Measurements from ENCODE around the gene GDF15.
A peak's percentile ranks its signal among the peaks of the same experiment; 100 is the strongest.
"Not testable (repeated sequence)": the region's sequence is repeated elsewhere in the genome, so short reads cannot be mapped to it uniquely, and the experiment has no call there.

The GDF15 gene, protein sequence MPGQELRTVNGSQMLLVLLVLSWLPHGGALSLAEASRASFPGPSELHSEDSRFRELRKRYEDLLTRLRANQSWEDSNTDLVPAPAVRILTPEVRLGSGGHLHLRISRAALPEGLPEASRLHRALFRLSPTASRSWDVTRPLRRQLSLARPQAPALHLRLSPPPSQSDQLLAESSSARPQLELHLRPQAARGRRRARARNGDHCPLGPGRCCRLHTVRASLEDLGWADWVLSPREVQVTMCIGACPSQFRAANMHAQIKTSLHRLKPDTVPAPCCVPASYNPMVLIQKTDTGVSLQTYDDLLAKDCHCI

GRCh38 chr19:18385675-18386542 is at the start of gene GDF15:
Gene GDF15, plus strand, starts transcription at chr19:18386158. Its CDS starts 32 bp downstream, at chr19:18386190.
- DNase-seq: peak; percentile 81

DNA sequence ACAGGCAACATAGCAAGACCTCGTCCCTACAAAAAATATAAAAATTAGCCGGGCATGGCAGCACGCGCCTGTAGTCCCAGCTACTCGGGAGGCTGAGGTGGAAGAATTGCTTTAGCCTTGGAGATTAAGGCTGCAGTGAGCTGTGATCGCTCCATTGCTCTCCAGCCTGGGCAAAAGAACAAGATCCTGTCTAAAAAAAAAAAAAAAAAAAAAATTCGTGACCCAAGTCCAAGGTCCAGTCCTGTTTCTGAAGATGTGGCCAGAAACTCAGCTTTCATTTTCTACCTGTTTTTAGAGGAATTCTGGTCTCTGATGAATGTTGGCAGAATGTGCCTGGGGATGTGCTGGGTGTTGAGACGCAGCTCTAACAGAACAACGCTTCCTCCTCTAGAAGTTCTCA is 47.4 kb upstream of the GDF15 start:
- DNase-seq: no peak

DNA sequence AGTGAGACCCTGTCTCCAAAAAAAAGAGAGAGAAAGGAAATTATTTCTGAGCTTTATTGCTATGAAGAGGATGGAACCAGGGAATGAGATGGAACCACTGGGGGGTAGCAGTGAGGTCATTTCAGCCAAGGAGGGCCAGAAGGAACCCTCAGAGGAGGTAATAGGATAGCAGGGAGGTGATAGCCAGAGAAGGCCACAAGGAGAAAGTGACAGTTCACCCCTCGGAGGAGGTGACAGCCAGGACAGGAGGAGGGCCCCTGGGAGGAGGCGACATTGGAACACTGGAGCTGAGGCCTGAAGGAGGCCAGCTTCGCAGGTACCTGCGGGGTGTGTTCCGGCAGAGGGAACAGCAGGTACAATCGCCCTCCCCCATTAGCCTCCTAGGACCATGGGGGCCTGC is 46.2 kb upstream of the GDF15 start:
- DNase-seq: peak; percentile 77

DNA sequence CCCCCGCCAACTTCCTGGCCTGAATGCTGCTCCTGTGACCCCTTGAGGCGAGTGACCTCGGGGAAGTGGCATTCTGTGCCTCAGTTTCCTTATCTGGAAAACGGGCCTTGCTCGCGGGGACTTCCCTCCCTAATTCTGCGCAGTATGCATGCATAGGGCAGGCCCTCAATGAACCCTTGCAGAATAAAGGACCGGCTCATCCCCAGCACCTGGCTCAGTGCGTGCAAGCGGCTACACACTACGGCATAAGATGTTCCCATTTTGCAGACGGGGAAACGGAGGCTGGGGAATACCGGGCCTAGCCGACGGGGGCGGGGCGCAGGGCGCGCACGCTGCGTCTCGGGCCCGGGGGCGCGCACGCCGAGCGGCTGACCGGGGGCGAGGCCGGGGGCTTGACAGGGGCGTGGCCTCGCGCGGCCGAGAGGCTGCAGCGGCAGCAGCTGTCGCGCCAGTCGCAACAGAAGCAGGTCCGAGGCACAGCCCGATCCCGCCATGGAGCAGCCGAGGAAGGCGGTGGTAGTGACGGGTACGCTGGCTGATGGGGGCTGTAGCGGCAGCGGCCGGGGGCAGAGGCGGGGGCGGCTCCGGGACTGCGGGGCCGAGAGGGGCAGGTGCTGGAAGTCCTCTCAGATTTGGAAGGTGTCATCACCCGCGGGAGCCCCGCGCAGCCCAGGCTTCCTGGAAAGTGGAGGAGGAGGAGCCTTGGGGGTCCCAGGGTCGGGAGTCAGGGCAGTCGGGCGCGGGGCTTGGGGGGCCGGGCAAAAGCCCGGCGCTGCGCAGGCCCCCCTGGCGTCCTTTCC is 45.6 kb upstream of the GDF15 start, which contains the start of gene PGPEP1:
Gene PGPEP1, plus strand, starts transcription at position 409 of the 800 bp plus-strand sequence. Its CDS starts 84 bp downstream, at position 493.
- DNase-seq: peak; percentile 70

- DNase-seq: peak; percentile 73
Measured at GRCh38 chr19:18340990-18341868, 44.7 kb upstream of the GDF15 start.

DNA sequence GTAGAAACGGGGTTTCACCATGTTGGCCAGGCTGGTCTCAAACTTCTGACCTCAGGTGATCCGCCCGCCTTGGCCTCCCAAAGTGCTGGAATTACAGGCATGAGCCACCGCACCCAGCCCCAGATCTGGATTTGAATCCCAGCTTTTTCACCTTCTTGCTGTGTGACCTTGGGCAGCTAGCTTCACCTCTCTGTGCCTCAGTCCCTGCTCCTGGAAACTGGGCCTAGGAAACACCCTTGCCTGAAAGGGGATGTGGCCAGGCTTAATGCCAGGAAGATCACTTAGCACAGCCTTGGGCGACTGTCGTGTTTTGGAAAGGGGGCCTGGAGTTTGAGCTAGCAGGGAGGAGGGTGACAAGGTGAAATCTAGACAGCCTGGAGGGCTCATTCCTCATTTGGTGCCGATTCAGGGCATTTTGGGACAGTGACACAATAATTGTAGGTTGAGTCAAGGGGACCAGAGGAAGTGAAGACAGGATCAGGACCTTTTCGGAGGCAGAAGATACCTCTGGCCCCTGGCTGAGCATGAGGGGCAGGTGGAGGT is 43.8 kb upstream of the GDF15 start:
- DNase-seq: no peak

DNA sequence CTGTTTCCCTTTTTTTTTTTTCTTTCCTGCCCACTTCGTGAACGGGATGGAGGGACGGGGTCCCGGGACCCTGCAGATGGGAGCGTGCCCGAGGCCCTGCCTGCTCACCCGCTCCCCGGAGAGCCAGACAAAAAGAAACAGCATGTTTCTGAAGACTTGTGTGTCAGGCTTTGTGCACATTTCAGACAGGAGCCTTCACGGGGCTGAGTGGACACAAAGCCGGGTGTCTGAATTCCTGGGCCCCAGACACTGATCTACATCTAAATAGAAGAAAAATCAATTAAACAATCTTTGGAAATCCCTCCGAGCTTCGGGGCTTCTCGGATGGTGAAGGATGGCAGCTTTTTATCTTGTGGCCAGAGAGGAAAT is 41.4 kb upstream of the GDF15 start:
- no peak for DNase-seq

DNA sequence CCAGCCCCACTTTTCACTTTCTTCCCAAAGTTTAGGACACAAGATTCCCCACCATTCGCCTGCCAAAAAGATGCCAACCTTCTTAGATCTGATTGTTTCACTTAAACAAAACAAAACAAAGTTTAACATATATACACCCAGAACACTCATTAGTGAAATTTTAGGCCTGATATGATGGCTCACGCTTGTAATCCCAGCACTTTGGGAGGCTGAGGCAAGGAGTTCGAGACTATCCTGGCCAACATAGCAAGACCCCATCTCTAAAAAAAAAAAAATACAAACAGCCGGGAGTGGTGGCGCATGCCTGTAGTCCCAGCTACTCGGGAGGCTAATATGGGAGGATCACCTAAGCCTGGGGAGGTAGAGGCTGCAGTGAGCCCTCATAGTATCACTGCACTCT is 40.7 kb upstream of the GDF15 start:
- DNase-seq: no peak

- DNase-seq: no peak
Measured at GRCh38 chr19:18346091-18346490, 39.9 kb upstream of the GDF15 start.

DNA sequence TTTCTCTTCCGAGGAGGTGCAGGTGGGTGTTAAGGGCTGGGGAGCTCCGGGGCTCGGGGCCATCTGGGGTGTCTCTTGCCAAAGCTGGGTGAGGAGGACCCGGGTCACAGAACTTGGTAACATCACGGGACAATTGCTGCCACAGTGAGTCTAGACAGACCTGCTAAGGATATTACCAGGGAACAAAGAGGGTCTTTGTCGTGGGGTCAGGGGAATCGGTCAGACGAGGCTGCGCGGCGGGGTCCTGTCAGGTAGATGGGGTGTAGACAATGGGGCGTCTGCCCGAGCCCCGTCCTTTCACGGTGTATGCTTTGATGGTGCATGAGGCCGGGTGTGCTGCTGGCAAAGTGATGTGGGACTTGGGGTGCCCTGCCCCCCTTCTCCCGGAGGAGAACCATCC is 37.8 kb upstream of the GDF15 start:
- no peak for DNase-seq

DNA sequence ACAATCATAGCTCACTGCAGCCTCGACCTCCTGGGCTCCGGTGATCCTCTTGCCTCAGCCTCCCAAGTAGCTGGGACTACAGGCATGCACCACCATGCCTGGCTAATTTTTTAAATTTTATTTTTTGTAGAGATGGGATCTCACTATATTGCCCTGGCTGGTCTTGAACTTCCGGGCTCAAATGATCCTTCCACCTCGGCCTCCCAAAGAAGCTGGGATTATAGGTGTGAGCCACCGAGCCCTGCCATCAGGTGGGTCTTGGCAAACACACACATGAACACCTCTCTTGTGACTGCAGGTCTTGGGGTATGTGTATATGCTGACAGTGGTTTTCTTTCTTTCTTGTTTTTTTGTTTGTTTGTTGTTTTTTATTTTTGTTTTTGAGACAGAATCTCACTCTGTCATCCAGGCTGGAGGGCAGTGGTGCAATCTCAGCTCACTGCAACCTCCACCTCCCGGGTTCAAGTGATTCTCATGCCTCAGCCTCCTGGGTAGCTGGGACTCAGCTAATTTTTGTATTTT is 37.1 kb upstream of the GDF15 start:
- not testable (repeated sequence) for DNase-seq

DNA sequence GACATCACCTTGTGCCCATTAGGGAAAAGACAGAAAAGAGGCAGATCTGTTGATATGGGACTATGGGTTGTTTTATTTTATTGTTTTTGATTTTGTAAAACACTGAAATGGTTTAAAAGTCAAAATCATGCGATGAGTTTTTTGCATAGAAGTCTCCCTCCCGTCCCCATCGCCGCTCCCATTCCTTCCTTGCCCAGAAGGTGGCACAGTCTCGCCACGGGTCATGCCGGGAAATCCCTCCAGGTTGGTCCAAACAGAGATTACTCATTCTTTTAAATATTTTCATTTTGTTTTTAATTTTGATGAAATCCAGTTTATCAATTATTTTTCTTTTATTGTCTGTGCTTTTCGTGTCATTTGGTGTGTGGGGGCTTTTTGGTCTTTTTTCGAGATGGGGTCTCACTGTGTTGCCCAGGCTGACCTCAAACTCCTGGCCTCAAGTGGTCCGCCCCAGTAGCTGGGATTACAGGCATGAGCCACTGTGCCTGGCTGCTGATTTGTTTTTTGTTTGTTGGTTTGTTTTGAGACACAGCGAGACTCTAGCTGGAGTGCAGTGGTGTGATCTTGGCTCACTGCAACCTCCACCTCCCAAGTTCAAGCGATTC is 36.3 kb upstream of the GDF15 start:
- peak; percentile 77 for DNase-seq

- no peak for DNase-seq
Measured at GRCh38 chr19:18350490-18350889, 35.5 kb upstream of the GDF15 start.

GRCh38 chr19:18351544-18351943 is 34.4 kb upstream of the GDF15 start:
- DNase-seq: no peak

DNA sequence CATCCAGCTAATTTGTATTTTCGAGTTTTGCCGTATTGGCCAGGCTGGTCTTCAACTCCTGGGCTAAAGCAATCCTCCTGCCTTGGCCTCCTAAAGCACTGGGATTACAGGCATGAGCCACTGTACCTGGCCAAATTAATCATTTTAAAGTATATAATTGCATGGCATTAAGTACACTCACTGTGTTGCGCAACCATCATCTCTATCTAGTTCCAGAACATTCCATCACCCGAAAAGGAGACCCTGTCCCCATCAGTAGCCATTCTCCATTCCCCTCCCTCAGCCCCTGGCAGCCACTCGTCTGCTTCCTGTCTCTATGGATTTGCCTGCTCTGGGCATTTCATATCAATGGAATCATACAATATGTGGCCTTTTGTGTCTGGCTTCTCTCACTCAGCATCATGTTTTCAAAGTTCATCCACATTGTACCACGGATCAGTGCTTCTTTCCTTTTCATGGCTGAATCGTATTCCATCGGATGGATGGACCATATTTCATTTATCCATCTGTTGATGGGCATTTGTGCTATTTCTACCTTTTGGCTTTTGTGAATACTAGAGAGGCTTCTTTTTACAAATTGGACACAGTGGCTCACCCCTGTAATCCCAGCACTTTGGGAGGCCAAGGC is 32.5 kb upstream of the GDF15 start:
- no peak for DNase-seq

- not testable (repeated sequence) for DNase-seq
Measured at GRCh38 chr19:18354743-18355142, 31.2 kb upstream of the GDF15 start.

DNA sequence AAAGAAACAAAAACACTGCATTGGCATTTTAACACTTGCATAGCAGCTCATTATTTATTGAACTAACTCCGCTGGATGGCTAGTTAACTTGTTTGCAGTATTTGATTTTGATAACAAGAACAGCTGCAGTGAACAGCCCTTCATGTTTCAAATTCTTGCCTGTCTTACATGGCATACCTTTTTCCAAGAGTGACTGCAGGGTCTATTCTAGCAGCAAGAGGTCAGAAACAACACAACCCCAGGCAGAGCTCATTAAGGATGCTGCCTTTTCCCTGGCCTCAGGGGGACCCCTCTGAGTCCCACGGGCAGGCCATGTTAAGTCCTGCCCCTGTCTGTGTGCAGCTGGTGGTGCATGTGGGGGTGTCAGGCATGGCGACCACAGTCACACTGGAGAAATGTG is 28.9 kb upstream of the GDF15 start:
- no peak for DNase-seq

GRCh38 chr19:18361646-18362045 is 24.3 kb upstream of the GDF15 start:
- DNase-seq: no peak

DNA sequence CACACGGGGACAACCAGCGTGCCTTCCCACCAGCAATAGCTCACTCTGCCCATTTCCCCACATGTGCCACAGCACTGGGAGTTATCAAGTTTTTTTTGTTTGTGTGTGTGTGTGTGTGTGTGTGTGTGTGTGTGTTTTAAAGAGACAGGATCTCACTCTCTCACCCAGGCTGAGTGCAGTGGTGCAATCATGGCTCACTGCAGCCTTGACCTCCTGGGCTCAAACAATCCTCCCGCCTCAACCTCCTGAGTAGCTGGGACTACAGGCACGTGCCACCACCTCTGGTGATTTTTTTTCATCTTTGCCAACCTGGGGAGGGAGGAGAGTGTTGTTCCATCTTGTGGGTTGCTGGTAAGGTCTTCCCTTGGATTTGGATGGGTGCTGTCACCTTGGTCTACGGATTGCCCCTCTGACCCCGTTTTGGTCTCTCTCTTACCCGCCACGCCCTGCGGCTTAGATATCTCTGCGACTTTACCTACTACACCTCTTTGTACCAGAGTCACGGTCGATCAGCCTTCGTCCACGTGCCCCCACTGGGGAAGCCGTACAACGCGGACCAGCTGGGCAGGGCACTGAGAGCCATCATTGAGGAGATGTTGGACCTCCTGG is 22.9 kb upstream of the GDF15 start:
- DNase-seq: peak; percentile 47

GRCh38 chr19:18363787-18364186 is 22.2 kb upstream of the GDF15 start:
- DNase-seq: no peak

Data from OCI-M1 (cell line).